NCI-H187 (cell line): Measurements from ENCODE around the gene MYH7.
"Not testable (repeated sequence)": the region's sequence is repeated elsewhere in the genome, so short reads cannot be mapped to it uniquely, and the experiment has no call there.

ENCODE experiments used
- DNase-seq, 2 experiments: peaks; one replicate each; lab custom pipeline; 2025; lab: John Stamatoyannopoulos, UW

Gene MYH7

GRCh38 chr14:23430016-23430722 is 5.3 kb downstream of the MYH7 start:
- DNase-seq = no peak

GRCh38 chr14:23428686-23429495 is 6.6 kb downstream of the MYH7 start:
- no peak for DNase-seq

GRCh38 chr14:23425798-23426197 is 9.7 kb downstream of the MYH7 start:
- not testable (repeated sequence) for DNase-seq

- DNase-seq = no peak
These were observed 10.3 kb downstream of the MYH7 start for GRCh38 chr14:23425169-23425568.

- no peak for DNase-seq
These were observed 11.8 kb downstream of the MYH7 start for GRCh38 chr14:23423657-23424056.

- DNase-seq = no peak
These were observed 13.9 kb downstream of the MYH7 start for GRCh38 chr14:23421594-23421993.

GRCh38 chr14:23419646-23420045 is 15.8 kb downstream of the MYH7 start:
- not testable (repeated sequence) for DNase-seq

- no peak for DNase-seq
These were observed 17.4 kb downstream of the MYH7 start for GRCh38 chr14:23418021-23418420.

GRCh38 chr14:23417269-23417668 is 18.2 kb downstream of the MYH7 start:
- not testable (repeated sequence) for DNase-seq

GRCh38 chr14:23416801-23417200 is 18.7 kb downstream of the MYH7 start:
- DNase-seq = no peak

- no peak for DNase-seq
These were observed 19.4 kb downstream of the MYH7 start for GRCh38 chr14:23415821-23416778.

- DNase-seq = no peak
These were observed 20.3 kb downstream of the MYH7 start for GRCh38 chr14:23414906-23415820.

- DNase-seq = no peak
These were observed 21.2 kb downstream of the MYH7 start for GRCh38 chr14:23414254-23414653.

- DNase-seq = no peak
These were observed 21.8 kb downstream of the MYH7 start for GRCh38 chr14:23413681-23414080.

GRCh38 chr14:23411563-23412525 is 23.6 kb downstream of the MYH7 start:
- no peak for DNase-seq

- DNase-seq = no peak
These were observed 25.4 kb downstream of the MYH7 start for GRCh38 chr14:23409966-23410635.

- no peak for DNase-seq
These were observed 26.0 kb downstream of the MYH7 start for GRCh38 chr14:23409475-23409874.

GRCh38 chr14:23408307-23408630 is 27.2 kb downstream of the MYH7 start:
- DNase-seq = no peak

- no peak for DNase-seq
These were observed 27.7 kb downstream of the MYH7 start, which contains the start of gene MYH6 for GRCh38 chr14:23407516-23408306. Gene MYH6 (minus strand): TSS chr14:23408273. CDS start chr14:23407223, 1,050 bp downstream.
